ENCODE results near the gene DNAI1.

DNAI1 gene

DNA sequence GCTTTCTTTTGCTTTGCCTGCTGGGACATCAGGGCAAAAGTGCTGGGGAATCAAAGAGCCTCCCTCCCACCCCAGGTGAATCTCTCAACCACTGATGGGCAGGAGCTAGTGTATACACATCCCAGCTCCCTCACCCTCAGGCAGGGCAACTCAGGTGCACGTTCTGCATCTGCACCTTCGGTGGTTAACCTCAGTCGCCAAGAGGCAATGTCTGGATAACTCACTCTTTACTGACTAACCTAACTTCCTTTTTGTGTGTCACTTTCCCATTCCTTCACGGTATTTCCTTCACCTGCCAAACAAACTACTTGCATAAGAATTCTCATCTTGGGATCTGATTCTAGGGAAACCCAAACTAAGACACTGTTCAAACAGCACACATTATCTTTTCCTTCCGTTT, 104.7 kb downstream of the DNAI1 start:
- TF ChIP-seq, protein P1, sequence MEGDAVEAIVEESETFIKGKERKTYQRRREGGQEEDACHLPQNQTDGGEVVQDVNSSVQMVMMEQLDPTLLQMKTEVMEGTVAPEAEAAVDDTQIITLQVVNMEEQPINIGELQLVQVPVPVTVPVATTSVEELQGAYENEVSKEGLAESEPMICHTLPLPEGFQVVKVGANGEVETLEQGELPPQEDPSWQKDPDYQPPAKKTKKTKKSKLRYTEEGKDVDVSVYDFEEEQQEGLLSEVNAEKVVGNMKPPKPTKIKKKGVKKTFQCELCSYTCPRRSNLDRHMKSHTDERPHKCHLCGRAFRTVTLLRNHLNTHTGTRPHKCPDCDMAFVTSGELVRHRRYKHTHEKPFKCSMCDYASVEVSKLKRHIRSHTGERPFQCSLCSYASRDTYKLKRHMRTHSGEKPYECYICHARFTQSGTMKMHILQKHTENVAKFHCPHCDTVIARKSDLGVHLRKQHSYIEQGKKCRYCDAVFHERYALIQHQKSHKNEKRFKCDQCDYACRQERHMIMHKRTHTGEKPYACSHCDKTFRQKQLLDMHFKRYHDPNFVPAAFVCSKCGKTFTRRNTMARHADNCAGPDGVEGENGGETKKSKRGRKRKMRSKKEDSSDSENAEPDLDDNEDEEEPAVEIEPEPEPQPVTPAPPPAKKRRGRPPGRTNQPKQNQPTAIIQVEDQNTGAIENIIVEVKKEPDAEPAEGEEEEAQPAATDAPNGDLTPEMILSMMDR (IDR thresholded peaks at IDR 0.05; ENCODE audit: borderline replicate concordance, insufficient read depth, low read depth, low read length) = no peak
- no peak overlapping the region for H3K4me3 ChIP-seq (ENCODE audit: low read depth, low read length)

DNA sequence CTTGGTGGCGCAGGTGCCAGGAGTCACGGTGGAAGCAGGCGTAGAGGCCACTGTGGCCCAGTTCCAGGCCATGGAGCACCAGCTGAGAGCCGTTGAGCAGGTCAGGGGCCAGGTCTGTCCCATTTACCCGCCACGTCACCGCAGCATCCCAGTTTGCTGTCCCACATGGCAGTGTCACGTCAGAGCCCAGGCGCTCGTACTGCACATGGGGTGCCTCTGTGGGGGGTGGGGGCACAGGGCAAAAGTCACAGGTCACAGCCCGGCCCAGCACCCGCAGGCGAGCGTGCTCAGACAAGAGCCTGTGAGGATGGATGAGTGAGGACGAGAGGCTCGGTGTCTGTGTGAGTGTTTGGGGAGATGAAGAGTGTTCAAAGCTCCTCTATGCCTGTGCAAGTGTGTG, 106.0 kb downstream of the DNAI1 start:
- TF ChIP-seq, protein P1 (IDR thresholded peaks at IDR 0.05; ENCODE audit: borderline replicate concordance, insufficient read depth, low read depth, low read length) = no peak
- no peak overlapping the region for H3K4me3 ChIP-seq (ENCODE audit: low read depth, low read length)

DNA sequence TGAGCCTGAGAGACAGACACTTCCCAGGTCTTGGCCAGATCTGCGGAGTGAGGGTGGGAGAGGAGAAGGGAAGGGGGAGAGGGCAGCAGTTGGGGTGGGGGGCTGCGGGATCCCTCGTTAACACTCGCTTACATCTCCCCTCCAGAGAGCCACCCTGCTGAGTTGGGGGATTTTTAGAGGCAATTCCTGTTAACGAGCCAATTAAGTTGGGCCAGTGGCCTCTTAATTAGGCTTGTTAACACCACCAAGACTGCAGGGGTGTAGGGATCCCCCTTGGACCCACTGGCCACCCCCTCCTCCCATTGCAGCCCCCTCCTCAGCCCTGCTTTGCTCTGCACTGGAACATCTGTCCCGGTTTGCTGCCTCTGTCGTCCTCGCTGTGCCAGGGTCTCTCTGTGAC, 107.3 kb downstream of the DNAI1 start:
- no peak overlapping the region for H3K4me3 ChIP-seq (ENCODE audit: low read depth, low read length)
- TF ChIP-seq, protein P1 (IDR thresholded peaks at IDR 0.05; ENCODE audit: borderline replicate concordance, insufficient read depth, low read depth, low read length) = no peak

DNA sequence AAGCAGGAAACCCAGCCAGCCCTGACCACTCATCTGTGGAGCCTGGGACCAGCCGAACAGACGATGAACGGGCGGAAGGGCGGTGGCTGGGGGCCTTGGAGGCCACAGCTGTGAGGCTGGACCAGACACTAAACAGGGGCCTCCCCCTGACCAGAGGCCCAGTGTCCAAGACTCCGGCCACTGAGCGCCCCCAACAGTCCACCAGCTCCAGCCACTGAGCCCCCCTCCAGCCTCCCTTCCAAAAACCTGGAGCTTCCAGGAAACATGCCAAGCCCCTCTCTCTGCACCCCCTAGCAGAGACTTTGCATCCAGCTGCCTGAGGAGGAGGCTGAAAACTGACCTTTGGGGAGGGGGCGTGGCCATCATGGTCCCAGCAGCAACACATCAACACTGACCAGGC, 107.7 kb downstream of the DNAI1 start:
- H3K4me3 ChIP-seq (ENCODE audit: low read depth, low read length) = no peak overlapping the region
- TF ChIP-seq, protein P1 (IDR thresholded peaks at IDR 0.05; ENCODE audit: borderline replicate concordance, insufficient read depth, low read depth, low read length) = no peak

DNA sequence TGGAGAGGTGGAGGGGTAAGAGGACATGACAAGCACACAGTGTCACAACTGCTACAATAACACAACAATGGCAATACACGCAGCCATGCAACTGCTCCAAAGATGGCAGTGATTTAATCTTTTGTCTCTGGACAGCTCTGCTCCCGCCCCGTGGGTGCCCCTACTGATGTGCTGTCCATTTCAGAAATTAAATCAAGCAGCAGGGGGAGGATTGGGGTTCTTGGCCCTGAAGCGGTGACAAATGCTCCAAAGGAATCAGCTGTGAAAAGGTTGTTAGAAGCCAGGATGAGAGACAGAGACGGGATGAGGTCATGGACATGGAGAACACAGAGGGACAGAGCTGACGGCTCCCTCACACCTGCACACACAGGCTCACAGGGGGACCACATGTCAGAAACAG, 108.4 kb downstream of the DNAI1 start:
- TF ChIP-seq, protein P1 (IDR thresholded peaks at IDR 0.05; ENCODE audit: borderline replicate concordance, insufficient read depth, low read depth, low read length) = no peak
- H3K4me3 ChIP-seq (ENCODE audit: low read depth, low read length) = no peak overlapping the region

DNA sequence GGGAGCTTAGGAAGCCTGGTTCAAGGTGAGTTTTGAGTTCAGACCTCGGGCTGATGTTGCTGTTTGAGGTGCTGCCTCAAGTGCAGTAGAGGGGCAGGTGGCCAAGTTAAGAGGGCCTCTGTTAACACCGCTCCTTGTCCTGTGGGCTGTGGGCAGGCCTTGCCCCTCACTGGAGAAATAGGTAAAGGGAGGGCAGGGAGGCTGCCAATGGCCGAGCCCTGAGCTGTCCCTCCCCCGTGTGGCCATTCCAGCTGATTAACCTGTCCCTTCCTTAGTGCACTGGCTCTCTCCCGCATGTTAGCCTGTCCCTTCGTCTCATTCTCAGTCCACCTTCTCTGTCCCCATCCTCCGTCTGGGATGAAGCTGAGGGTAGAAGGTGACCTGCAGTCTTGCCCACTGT, 109.5 kb downstream of the DNAI1 start:
- TF ChIP-seq, protein P1 (IDR thresholded peaks at IDR 0.05; ENCODE audit: borderline replicate concordance, insufficient read depth, low read depth, low read length) = no peak
- H3K4me3 ChIP-seq (ENCODE audit: low read depth, low read length) = no peak overlapping the region

DNA sequence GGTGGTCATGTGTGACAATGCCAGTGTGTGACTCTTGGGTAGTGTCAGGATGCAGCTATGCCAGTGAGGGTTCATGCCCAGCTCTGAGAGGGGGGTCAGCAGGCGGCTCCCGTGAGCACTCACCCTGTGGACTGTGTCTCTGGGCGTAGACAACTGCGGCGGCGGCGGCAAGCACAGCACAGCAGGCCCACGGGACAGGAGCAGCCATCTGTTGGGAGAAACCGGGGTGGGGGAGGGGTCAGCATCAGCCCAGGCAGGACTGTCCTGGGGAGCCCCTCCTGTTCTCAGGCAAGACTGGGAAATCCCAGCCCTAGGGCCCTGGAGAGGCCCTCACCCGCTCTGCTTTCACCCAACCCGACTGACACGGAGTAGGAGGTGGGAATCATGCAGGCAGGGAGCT, 110.2 kb downstream of the DNAI1 start:
- H3K4me3 ChIP-seq (ENCODE audit: low read depth, low read length) = no peak overlapping the region
- TF ChIP-seq, protein P1 (IDR thresholded peaks at IDR 0.05; ENCODE audit: borderline replicate concordance, insufficient read depth, low read depth, low read length) = no peak

Data from GM12875 (cell line).